B cell (primary cell): ENCODE measurements around the gene AGBL4. TPM values are rescaled to one million over a fixed set of nuclear protein-coding genes. Genes with fewer than 3 reads are reported as not detected.

ENCODE experiments used
- ATAC-seq: fragments of 200-7000 bp; cut with Tn5 transposase; one replicate; pipeline ENCODE4 v1.10.0; 2021; ENCODE audit warnings: low read depth, mild to moderate bottlenecking, moderate number of reproducible peaks, moderate library complexity
- CTCF ChIA-PET: fragments of 350-600 bp; sonication (Branson Sonifier 250); formaldehyde crosslinking; loops from one replicate; lab custom pipeline; 2021; ENCODE audit warnings: antibody characterized with exemption, inconsistent platforms; lab: Charles Lee
- POLR2A ChIA-PET: fragments of 350-600 bp; sonication (Branson Sonifier 250); formaldehyde crosslinking; loops from one replicate; lab custom pipeline; 2021; ENCODE audit warnings: antibody characterized with exemption; lab: Charles Lee
- DNase-seq: peaks from one replicate; pipeline ENCODE4 v3.0.0; 2013
- H2AFZ ChIP-seq: 2 replicates; pipeline ENCODE4 v1.6.1; 2012; ENCODE audit warnings: mild to moderate bottlenecking, low read depth, low read length; ENCODE audit not compliant: insufficient read depth, poor library complexity, severe bottlenecking
- H3K27ac ChIP-seq, 2 donors: 1 replicate in 1 of 2; 2 replicates in 1 of 2; pipeline ENCODE4 v1.5.1; 2012 to 2013; ENCODE audit warnings: low read length in 2 of 2, mild to moderate bottlenecking in 2 of 2, moderate library complexity in 1 of 2
- H3K27me3 ChIP-seq, 4 experiments: fragments of 200-600 bp in 1 of 4; sonication (generic) in 1 of 4; replicated peaks in 1 of 4; 1 replicate in 2 of 4; 2 replicates in 2 of 4; pipeline versions ENCODE4 v1.6.1 to v1.7.0; 2013 to 2016; ENCODE audit warnings: low read length in 3 of 4, mild to moderate bottlenecking in 2 of 4, mixed read lengths in 1 of 4, moderate library complexity in 1 of 4; ENCODE audit not compliant: insufficient read depth in 4 of 4, control insufficient read depth in 3 of 4; ENCODE audit errors: control extremely low read depth in 1 of 4
- H3K36me3 ChIP-seq, 2 experiments: replicated peaks in 1 of 2; 1 replicate in 1 of 2; 2 replicates in 1 of 2; pipeline versions ENCODE4 v1.6.1 to v1.7.1; 2013; ENCODE audit warnings: low read length in 1 of 2; ENCODE audit not compliant: insufficient read depth in 2 of 2, control insufficient read depth in 1 of 2; ENCODE audit errors: control extremely low read depth in 1 of 2, extremely low read depth in 1 of 2
- H3K4me1 ChIP-seq, 2 donors: fragments of 200-600 bp in 1 of 2; sonication (generic) in 1 of 2; 1 replicate in 1 of 2; 2 replicates in 1 of 2; pipeline versions ENCODE4 v1.5.1 to v1.6.1; 2013 to 2017; ENCODE audit warnings: low read length in 2 of 2; ENCODE audit not compliant: control insufficient read depth in 2 of 2, insufficient read depth in 2 of 2
- H3K4me2 ChIP-seq: replicated peaks from 2 replicates; pipeline ENCODE3; 2012; ENCODE audit warnings: mild to moderate bottlenecking, low read depth, low read length; ENCODE audit not compliant: poor library complexity, severe bottlenecking
- H3K4me3 ChIP-seq, 5 experiments: fragments of 200-600 bp in 1 of 5; sonication (generic) in 1 of 5; 1 replicate in 3 of 5; 2 replicates in 2 of 5; pipeline versions ENCODE4 v1.5.1 to v1.7.0; 2011 to 2016; ENCODE audit warnings: low read length in 4 of 5, mild to moderate bottlenecking in 4 of 5, low read depth in 2 of 5, control low read depth in 1 of 5, moderate library complexity in 1 of 5; ENCODE audit not compliant: insufficient read depth in 1 of 5; ENCODE audit errors: control extremely low read depth in 1 of 5, extremely low read depth in 1 of 5
- H3K79me2 ChIP-seq: fragments of 200-600 bp; sonication (generic); one replicate; pipeline ENCODE4 v1.6.0; 2016; ENCODE audit warnings: low read length; ENCODE audit not compliant: control insufficient read depth, insufficient read depth
- H3K9ac ChIP-seq: fragments of 200-600 bp; sonication (generic); 2 replicates; pipeline ENCODE4 v1.6.1; 2017; ENCODE audit warnings: mild to moderate bottlenecking, low read length, moderate library complexity
- H3K9me3 ChIP-seq, 3 donors: one replicate each; pipeline versions ENCODE4 v1.6.1 to v1.7.1; 2013; ENCODE audit warnings: low read length in 2 of 3; ENCODE audit not compliant: control insufficient read depth in 2 of 3, insufficient read depth in 1 of 3; ENCODE audit errors: control extremely low read depth in 1 of 3
- H4K20me1 ChIP-seq: 2 replicates; pipeline ENCODE4 v1.6.0; 2012; ENCODE audit warnings: mild to moderate bottlenecking, low read length; ENCODE audit not compliant: insufficient read depth, control insufficient read depth, poor library complexity, severe bottlenecking
- H3K27ac Mint-ChIP-seq: one replicate; pipeline ENCODE4 v1.8.0; 2021; ENCODE audit warnings: mixed read lengths
- H3K27me3 Mint-ChIP-seq: one replicate; pipeline ENCODE4 v1.8.0; 2021; ENCODE audit warnings: mixed read lengths
- H3K4me1 Mint-ChIP-seq: one replicate; pipeline ENCODE4 v1.8.0; 2021; ENCODE audit warnings: mixed read lengths
- H3K4me3 Mint-ChIP-seq: one replicate; pipeline ENCODE4 v1.8.0; 2021; ENCODE audit warnings: mixed read lengths
- H3K9me3 Mint-ChIP-seq: one replicate; pipeline ENCODE4 v1.8.0; 2022; ENCODE audit warnings: mixed read lengths; ENCODE audit not compliant: insufficient read depth
- CTCF ChIP-seq: fragments of 200-600 bp; IDR thresholded peaks from one replicate; pipeline ENCODE4 v1.8.0; 2022; ENCODE audit warnings: antibody characterized with exemption, mild to moderate bottlenecking
- EZH2 ChIP-seq: IDR thresholded peaks from 2 replicates; pipeline ENCODE4 v1.6.1; 2012; ENCODE audit warnings: borderline replicate concordance, low read depth, mild to moderate bottlenecking, moderate library complexity, low read length; ENCODE audit not compliant: insufficient read depth, poor library complexity, severe bottlenecking
- WGBS: methylation state at CpG from one replicate; pipeline ENCODE4 v1.1.5; 2013; ENCODE audit warnings: missing lambda C conversion rate; ENCODE audit not compliant: insufficient coverage; 5-methylcytosine and 5-hydroxymethylcytosine counted together
- intact Hi-C: fragments of 100-400 bp; cut with micrococcal nuclease; formaldehyde crosslinking; loops from one replicate; pipeline ENCODE4 v1.10.0; 2022
- polyA plus RNA-seq: library from polyadenylated mRNA; depleted of rRNA; stranded (reverse); fragments of >200 nt; gene quantifications from 2 replicates; pipeline ENCODE4 v1.2.3, GENCODE V29; 2012
- total RNA-seq, 2 donors: library from RNA; stranded (reverse); fragments of 120-200 nt in 1 of 2; gene quantifications; 1 replicate in 1 of 2; 2 replicates in 1 of 2; pipeline versions ENCODE4 v1.2.3 to v1.2.4, GENCODE V29; 2013 to 2022

AGBL4 gene
- total and polyA plus RNA-seq, 2 donors (not counting 1 experiment from before 2014, with no cell fraction given) = 0.07 to 0.12 TPM

GRCh38 chr1:48704736-48705135 is 1319.0 kb downstream of the AGBL4 start:
- H3K9me3 ChIP-seq = no peaks in the 10 kb centered on the region
- H3K27me3 ChIP-seq = peaks cover 0 to 6% (median 0%) of the 10 kb centered on the region in 4 experiments
- WGBS = 100% methylated on average over 3 of the region's 6 CpGs
- Mint-ChIP-seq H3K4me3 (no peak overlapping the region), H3K27ac (no peak overlapping the region), H3K4me1 (no peaks in the 10 kb centered on the region), H3K27me3 (no peaks in the 10 kb centered on the region), H3K9me3 (no peaks in the 10 kb centered on the region)
- no peak for DNase-seq
- intact Hi-C loops = no loop called here
- no peak overlapping the region for H3K4me2 ChIP-seq
- TF ChIP-seq EZH2 = no peak
- no peak for TF ChIP-seq CTCF
- ChIA-PET CTCF (interaction anchor here (1.0 kb wide), 1 partner anchor 10 kb away, joined by 4 read pairs; no protein-coding TSS in a partner anchor), POLR2A (no interaction called here)
- H4K20me1 ChIP-seq = no peaks in the 10 kb centered on the region
- no peak overlapping the region for H3K9ac ChIP-seq
- ATAC-seq = no peak
- no peak overlapping the region for H3K4me3 ChIP-seq
- no peaks in the 10 kb centered on the region for H3K4me1 ChIP-seq
- no peak overlapping the region for H3K27ac ChIP-seq
- H3K36me3 ChIP-seq = no peaks in the 10 kb centered on the region
- no peak overlapping the region for H2AFZ ChIP-seq
- H3K79me2 ChIP-seq = no peaks in the 10 kb centered on the region

- TF ChIP-seq EZH2 (no peak), CTCF (no peak)
- H3K36me3 ChIP-seq = no peaks in the 10 kb centered on the region
- no peak overlapping the region for H3K4me3 ChIP-seq
- no peaks in the 10 kb centered on the region for H3K4me1 ChIP-seq
- ATAC-seq (no peak), DNase-seq (no peak)
- H3K79me2 ChIP-seq = no peaks in the 10 kb centered on the region
- H3K9me3 ChIP-seq = no peaks in the 10 kb centered on the region
- peaks cover 7% of the 10 kb centered on the region for H3K27me3 Mint-ChIP-seq
- no peak overlapping the region for H2AFZ ChIP-seq
- no peak overlapping the region for H3K27ac Mint-ChIP-seq
- H3K4me2 ChIP-seq = no peak overlapping the region
- no peaks in the 10 kb centered on the region for H4K20me1 ChIP-seq
- H3K27ac ChIP-seq = no peak overlapping the region
- H3K9me3 Mint-ChIP-seq = no peaks in the 10 kb centered on the region
- WGBS = no CpG with 5 or more reads among the region's 2 CpGs
- H3K27me3 ChIP-seq = peaks cover 0 to 6% (median 0%) of the 10 kb centered on the region in 4 experiments
- H3K9ac ChIP-seq = no peak overlapping the region
- H3K4me1 Mint-ChIP-seq = no peaks in the 10 kb centered on the region
- CTCF ChIA-PET = no interaction called here
- H3K4me3 Mint-ChIP-seq = no peak overlapping the region
- intact Hi-C loops = no loop called here
- POLR2A ChIA-PET = no interaction called here
Observed at GRCh38 chr1:48701445-48701844, 1322.3 kb downstream of the AGBL4 start.
